ENCODE data around the gene ADAP1. TPM values are rescaled to one million over a fixed set of nuclear protein-coding genes. Genes with fewer than 3 reads are reported as not detected.
"Not testable (repeated sequence)": the region's sequence is repeated elsewhere in the genome, so short reads cannot be mapped to it uniquely, and the experiment has no call there.

The ADAP1 gene
- total RNA-seq, 1 experiment from 2014 or later = 34.0 TPM

- H3K9me2 ChIP-seq (ENCODE audit: insufficient read depth); H3K4me3 ChIP-seq (replicated peaks in 1 of 2; ENCODE audit: low read depth in 1 of 2, low read length in 2 of 2); ATAC-seq; H3K4me1 ChIP-seq (ENCODE audit: control insufficient read depth in 1 of 2, insufficient read depth in 2 of 2, low read length in 2 of 2); H3K27me3 ChIP-seq (ENCODE audit: insufficient read depth, low read length); H3K79me2 ChIP-seq (ENCODE audit: insufficient read depth, low read length); H3K4me2 ChIP-seq (ENCODE audit: low read length); BruUV-seq (replicated peaks); H3K9ac ChIP-seq (ENCODE audit: low read length); intact Hi-C loops (cut with micrococcal nuclease); H3K36me3 ChIP-seq (ENCODE audit: control insufficient read depth in 1 of 2, insufficient read depth in 2 of 2, low read length in 2 of 2); RAD21 ChIA-PET (ENCODE audit: low non-redundant PET in 1 of 2, low total read pairs in 2 of 2, uncharacterized antibody in 2 of 2, unreplicated experiment in 2 of 2); DNase-seq (ENCODE audit: low read depth, low spot score); CTCF ChIA-PET; H3K27ac ChIP-seq (ENCODE audit: low read depth, low read length); H2AFZ ChIP-seq (ENCODE audit: low read depth, low read length, poor library complexity, severe bottlenecking); H3K9me3 ChIP-seq (ENCODE audit: control insufficient read depth in 1 of 2, insufficient read depth in 1 of 2, low read depth in 1 of 2, low read length in 2 of 2); H4K20me1 ChIP-seq (ENCODE audit: insufficient read depth); POLR2A ChIA-PET: not testable (repeated sequence)
These were observed 6.5 kb upstream of the ADAP1 start for GRCh38 chr7:960972-961371.

GRCh38 chr7:960269-960871 is 5.9 kb upstream of the ADAP1 start:
- Histone ChIP-seq H3K4me2 (ENCODE audit: low read length) (no peak overlapping the region), H3K36me3 (ENCODE audit: control insufficient read depth in 1 of 2, insufficient read depth in 2 of 2, low read length in 2 of 2) (no peaks in the 10 kb centered on the region), H3K9me3 (ENCODE audit: control insufficient read depth in 1 of 2, insufficient read depth in 1 of 2, low read depth in 1 of 2, low read length in 2 of 2) (no peaks in the 10 kb centered on the region), H4K20me1 (ENCODE audit: insufficient read depth) (no peaks in the 10 kb centered on the region), H3K27ac (ENCODE audit: low read depth, low read length) (no peak overlapping the region), H2AFZ (ENCODE audit: low read depth, low read length, poor library complexity, severe bottlenecking) (no peak overlapping the region), H3K27me3 (ENCODE audit: insufficient read depth, low read length) (no peaks in the 10 kb centered on the region), H3K4me1 (ENCODE audit: control insufficient read depth in 1 of 2, insufficient read depth in 2 of 2, low read length in 2 of 2) (no peaks in the 10 kb centered on the region), H3K79me2 (ENCODE audit: insufficient read depth, low read length) (no peaks in the 10 kb centered on the region), H3K9ac (ENCODE audit: low read length) (no peak overlapping the region), H3K4me3 (replicated peaks in 1 of 2; ENCODE audit: low read depth in 1 of 2, low read length in 2 of 2) (no peak overlapping the region), H3K9me2 (ENCODE audit: insufficient read depth) (no peaks in the 10 kb centered on the region)
- no peak for TF ChIP-seq CTCF (IDR thresholded peaks at IDR 0.05 in 2 of 3, conservative IDR thresholded peaks at IDR 0.05 in 1 of 3; ENCODE audit: borderline replicate concordance in 1 of 3, insufficient read depth in 1 of 3, low read depth in 2 of 3, low read length in 2 of 3)
- TF ChIP-seq FOSL1 (IDR thresholded peaks at IDR 0.05; ENCODE audit: low read depth) = no peak
- TF ChIP-seq YY1 (IDR thresholded peaks at IDR 0.05; ENCODE audit: extremely low read depth, insufficient replicate concordance, low read depth, low read length) = no peak
- no peak for TF ChIP-seq ZNF274 (IDR thresholded peaks at IDR 0.05; ENCODE audit: low read depth, low read length)
- no peak for TF ChIP-seq JUND (IDR thresholded peaks at IDR 0.05)
- no peak for TF ChIP-seq RAD21 (IDR thresholded peaks at IDR 0.05; ENCODE audit: low read depth)
- TF ChIP-seq ZBTB33 (IDR thresholded peaks at IDR 0.05; ENCODE audit: extremely low read depth, insufficient replicate concordance, low read length) = no peak
- no peak for TF ChIP-seq REST (IDR thresholded peaks at IDR 0.05; ENCODE audit: low read depth)
- no peak for TF ChIP-seq EZH2phosphoT487 (IDR thresholded peaks at IDR 0.05; ENCODE audit: borderline replicate concordance)
- TF ChIP-seq ATF3 (IDR thresholded peaks at IDR 0.05) = no peak
- TF ChIP-seq CBX3 (IDR thresholded peaks at IDR 0.05; ENCODE audit: low read depth) = no peak
- TF ChIP-seq EZH2 (IDR thresholded peaks at IDR 0.05) = no peak
- ATAC-seq (no peak), DNase-seq (ENCODE audit: low read depth, low spot score) (no peak)
- ChIA-PET RAD21 (ENCODE audit: low non-redundant PET in 1 of 2, low total read pairs in 2 of 2, uncharacterized antibody in 2 of 2, unreplicated experiment in 2 of 2) (no interaction called here), POLR2A (no interaction called here), CTCF (no interaction called here)
- intact Hi-C loops (cut with micrococcal nuclease) = no loop called here
- no TSS peak for BruUV-seq (replicated peaks)
